T-helper 1 cell (primary cell): Measurements from ENCODE around the gene SSC4D.

Experiments
- DNase-seq, 5 donors: peaks; one replicate each; pipeline ENCODE4 v3.0.0-alpha.2; 2012 to 2020

Gene SSC4D

GRCh38 chr7:76353744-76354143, 55.8 kb downstream of the SSC4D start:
- DNase-seq = no peak

GRCh38 chr7:76352193-76352592, 57.3 kb downstream of the SSC4D start:
- no peak for DNase-seq

- no peak for DNase-seq
Observed at GRCh38 chr7:76351372-76351771, 58.1 kb downstream of the SSC4D start.

GRCh38 chr7:76349313-76349885, 60.1 kb downstream of the SSC4D start:
- DNase-seq = no peak

- DNase-seq = peak in 1 of 5 donors; percentile 23
Observed at GRCh38 chr7:76347710-76348109, 61.8 kb downstream of the SSC4D start.

GRCh38 chr7:76346778-76347177, 62.7 kb downstream of the SSC4D start:
- no peak for DNase-seq

- DNase-seq = no peak
Observed at GRCh38 chr7:76346097-76346496, 63.4 kb downstream of the SSC4D start.

GRCh38 chr7:76343931-76344321, 65.6 kb downstream of the SSC4D start:
- no peak for DNase-seq

- DNase-seq = no peak
Observed at GRCh38 chr7:76343294-76343930, 66.1 kb downstream of the SSC4D start.

GRCh38 chr7:76342222-76342621, 67.3 kb downstream of the SSC4D start:
- DNase-seq = no peak

GRCh38 chr7:76340617-76341131, 68.8 kb downstream of the SSC4D start:
- no peak for DNase-seq
